HG03159 (cell line): ENCODE data around the gene F3.
A peak's percentile ranks its signal among the peaks of the same experiment; 100 is the strongest.
"Not testable (repeated sequence)": the region's sequence is repeated elsewhere in the genome, so short reads cannot be mapped to it uniquely, and the experiment has no call there.

ENCODE experiments used
- ATAC-seq: cut with Tn5 transposase; IDR thresholded peaks from one replicate; pipeline ENCODE4 v1.9.1; 2021; ENCODE audit warnings: mild to moderate bottlenecking, moderate library complexity; ENCODE audit not compliant: unreplicated experiment

The F3 gene

GRCh38 chr1:94541246-94542087, at the start of gene F3:
F3 (minus strand) TSS chr1:94541759; CDS start chr1:94541636, 123 bp downstream.
- peak; percentile 63 for ATAC-seq

- no peak for ATAC-seq
Observed at GRCh38 chr1:94590203-94591137, 48.9 kb upstream of the F3 start.

GRCh38 chr1:94589728-94590127, 48.2 kb upstream of the F3 start:
- ATAC-seq = no peak

- ATAC-seq = no peak
Observed at GRCh38 chr1:94582565-94582964, 41.0 kb upstream of the F3 start.

GRCh38 chr1:94580367-94581115, 39.0 kb upstream of the F3 start:
- no peak for ATAC-seq

DNA sequence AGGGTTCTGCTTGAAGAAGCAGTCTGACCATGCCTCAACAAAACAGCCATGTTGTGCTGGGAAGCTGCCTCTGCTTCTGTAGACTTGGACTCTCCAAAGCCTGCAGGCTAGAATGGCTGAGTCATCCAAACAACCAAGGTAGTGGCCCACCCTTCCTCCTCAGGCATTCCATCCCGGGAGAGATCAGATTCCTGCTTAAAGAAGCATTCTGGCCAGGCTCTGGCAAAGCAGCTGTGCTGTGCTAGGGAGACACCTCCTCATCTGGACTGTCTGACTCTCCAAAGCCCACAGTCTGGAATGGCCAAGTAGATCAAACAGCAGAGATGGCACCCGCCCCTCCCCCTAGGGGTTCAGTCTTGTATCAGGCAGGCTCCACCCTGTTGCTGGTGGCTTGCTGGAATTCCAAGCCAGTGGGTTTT, 38.3 kb upstream of the F3 start:
- no peak for ATAC-seq

DNA sequence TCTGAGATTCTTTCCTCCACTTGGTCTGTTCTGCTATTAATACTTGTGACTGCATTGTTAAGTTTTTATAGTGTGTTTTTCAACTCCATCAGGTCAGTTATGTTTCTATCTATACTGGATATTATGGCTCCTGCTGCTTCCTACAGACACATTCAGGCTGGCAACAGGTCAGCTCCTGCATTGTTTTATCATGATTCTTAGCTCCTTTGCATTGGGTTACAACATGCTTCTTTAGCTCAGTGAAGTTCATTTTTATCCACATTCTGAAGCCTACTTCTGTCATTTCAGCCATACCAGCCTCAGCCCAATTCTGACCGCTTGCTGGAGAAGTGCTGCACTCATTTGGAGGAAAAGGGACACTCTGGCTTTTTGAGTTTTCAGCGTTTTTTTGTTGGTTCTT, 37.3 kb upstream of the F3 start:
- no peak for ATAC-seq

- ATAC-seq = not testable (repeated sequence)
Observed at GRCh38 chr1:94573917-94574316, 32.4 kb upstream of the F3 start.

GRCh38 chr1:94572780-94573179, 31.2 kb upstream of the F3 start:
- no peak for ATAC-seq

DNA sequence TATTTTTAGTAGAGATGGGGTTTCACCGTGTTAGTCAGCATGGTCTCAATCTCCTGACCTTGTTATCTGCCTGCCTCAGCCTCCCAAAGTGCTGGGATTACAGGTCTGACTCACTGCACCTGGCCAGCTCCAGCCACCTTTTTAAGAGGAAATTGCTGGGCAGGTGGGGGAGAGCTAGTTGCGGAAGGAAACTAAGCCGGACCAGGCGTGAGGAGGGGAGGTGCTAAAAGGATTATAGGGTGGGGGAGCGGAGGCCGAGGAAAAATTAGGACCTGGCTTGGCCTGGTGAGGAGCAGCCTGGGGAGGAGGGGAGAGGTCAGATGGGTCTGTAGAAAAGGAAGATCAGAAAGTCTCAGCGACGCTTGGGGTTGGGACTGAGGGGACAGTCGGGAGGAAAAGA, 29.4 kb upstream of the F3 start:
- not testable (repeated sequence) for ATAC-seq

- not testable (repeated sequence) for ATAC-seq
Observed at GRCh38 chr1:94568806-94569205, 27.2 kb upstream of the F3 start.

DNA sequence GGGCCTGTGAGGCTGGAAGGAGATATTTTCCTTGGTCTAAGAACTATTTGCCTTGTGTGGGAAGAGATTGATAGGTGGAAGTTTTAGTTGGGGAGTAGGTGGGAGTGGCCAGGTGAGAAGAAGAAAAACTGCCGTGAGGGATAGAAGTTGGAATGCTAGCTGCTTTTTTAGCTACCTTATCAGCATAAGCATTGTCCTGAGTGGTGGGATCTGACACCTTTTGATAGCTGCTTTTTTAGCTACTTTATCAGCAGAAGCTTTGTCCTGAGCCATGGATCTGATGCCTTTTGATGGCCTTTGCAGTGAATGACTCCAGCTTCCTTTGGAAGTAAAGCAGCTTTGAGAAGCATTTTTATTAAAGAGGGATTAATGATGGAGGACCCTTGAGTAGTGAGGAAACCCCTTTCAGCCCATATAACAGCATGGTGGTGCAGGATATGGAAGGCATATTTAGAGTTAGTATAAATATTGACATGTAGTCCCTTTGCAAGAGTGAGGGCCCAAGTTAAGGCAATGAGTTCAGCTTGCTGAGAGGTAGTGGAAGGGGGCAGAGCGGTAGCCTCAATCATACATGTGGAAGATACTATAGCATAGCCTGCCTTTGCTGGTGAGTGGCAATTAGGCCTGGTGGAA, 26.5 kb upstream of the F3 start:
- ATAC-seq = not testable (repeated sequence)

- not testable (repeated sequence) for ATAC-seq
Observed at GRCh38 chr1:94566436-94566835, 24.9 kb upstream of the F3 start.

DNA sequence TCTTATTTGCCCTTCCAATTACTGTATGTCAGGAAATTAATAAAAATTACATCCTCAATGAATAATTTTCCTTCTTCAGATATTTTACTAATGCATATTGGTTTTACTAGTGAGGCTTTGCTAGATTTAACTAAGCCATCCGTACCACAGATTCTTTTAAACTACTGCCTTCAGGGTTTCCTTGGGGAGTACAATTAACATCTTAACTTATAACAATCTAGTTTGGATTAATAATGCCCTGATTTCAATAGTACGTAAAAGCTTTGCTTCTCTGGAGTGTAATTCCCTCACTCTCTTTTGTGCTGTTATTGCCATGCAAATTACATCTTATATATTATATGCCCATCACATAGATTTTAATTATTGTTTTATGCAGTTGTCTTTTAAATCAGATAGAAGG, 24.3 kb upstream of the F3 start:
- no peak for ATAC-seq

DNA sequence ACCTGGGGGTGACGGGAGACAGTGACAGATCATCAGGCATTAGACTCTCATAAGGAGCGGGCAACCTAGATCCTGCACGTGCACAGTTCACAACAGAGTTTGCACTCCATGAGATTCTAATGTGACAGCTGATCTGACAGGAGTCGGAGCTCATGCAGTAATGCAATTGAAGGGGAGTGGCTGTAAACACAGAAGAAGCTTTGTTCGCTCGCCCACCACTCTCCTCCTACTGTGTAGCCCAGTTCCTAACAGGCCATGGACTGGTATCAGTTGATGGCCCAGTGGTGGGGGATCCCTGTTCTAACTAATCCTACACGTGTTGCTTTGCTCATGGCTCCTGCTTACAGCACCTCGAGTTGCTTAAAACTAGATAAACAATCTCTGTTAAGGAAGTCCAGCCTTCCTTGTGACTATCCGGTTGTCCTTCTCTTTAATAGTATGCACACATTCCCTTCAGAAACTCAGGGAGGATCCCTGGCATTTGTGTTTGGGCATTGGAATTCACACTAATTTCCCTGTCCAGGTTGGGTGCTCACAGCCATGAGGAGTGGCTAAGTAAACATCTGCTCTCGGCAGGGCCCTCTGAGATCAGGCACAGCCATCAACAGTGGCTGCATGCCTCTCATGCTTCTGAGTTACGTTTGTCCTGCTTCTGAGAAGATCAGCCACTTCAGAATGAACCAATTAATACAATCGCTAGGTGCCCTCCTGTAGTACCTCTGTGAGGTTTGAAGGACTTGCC, 21.1 kb upstream of the F3 start:
- no peak for ATAC-seq

- no peak for ATAC-seq
Observed at GRCh38 chr1:94560333-94560732, 18.8 kb upstream of the F3 start.

DNA sequence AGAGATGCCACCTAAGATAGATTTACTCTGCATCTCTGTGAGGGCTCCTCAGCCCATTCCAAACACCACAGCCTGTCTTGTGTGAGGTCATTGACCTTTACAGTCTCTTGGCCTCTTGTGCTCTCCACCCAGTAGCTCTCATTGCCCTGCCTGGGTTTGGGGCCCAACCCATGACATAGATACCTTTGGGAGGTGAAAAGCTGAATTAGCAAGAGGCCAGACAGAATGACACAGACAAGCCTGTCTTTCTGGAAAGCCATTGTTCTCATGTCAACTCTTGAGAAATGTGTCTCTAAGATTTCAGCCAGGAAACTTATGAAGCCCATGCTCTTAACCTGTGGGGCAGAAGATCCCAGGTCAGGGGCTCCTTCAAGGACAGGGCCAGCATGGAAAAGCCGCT, 18.4 kb upstream of the F3 start:
- ATAC-seq = no peak

DNA sequence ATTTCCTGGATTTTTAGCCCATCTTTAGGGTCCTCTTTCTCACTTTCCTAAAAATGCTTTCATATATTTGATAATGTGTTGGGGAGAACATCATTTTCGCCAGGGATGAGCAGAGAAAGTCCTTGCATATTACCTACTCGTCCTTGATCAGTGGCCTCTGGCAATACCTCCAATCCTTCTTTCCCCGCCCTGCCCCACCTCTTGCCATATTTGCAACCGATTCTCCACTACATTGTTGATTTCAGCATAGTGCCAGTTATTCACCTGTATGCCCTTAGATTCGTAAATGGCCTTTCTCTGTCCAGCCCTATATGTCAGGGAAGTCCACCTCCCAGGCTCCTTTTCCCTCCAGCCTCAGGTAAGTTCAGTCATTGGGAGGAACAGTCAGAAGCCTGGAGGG, 13.5 kb upstream of the F3 start:
- ATAC-seq = no peak

- no peak for ATAC-seq
Observed at GRCh38 chr1:94554580-94554979, 13.0 kb upstream of the F3 start.

DNA sequence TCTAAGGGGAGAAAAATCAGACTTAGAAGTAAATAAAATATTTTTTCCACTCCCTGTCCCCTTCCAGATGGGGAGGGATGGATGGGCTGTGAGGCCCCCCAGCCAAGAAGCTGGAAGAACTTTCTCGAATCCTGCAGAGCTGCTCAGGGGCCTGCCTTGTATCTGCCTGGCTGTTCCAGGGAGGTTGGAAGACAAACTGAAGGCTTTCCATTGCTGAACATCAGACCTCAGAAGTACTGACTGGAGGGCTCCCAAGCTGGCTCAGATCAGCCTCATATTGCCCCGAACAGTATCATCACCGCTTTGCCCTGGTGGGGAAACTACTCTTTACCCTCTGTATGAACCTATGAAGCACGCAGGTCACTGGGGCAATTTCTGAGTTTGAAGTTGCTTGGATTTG, 12.4 kb upstream of the F3 start:
- ATAC-seq = no peak
